GM23338 (cell line): ENCODE measurements around the gene SH2D4B. TPM values are rescaled to one million over a fixed set of nuclear protein-coding genes. Genes with fewer than 3 reads are reported as not detected.

ENCODE experiments used
- ATAC-seq: fragments of 200-7000 bp; cut with Tn5 transposase; 3 replicates; pipeline ENCODE4 v1.9.1; 2020
- DNase-seq: peaks from one replicate; pipeline ENCODE4 v3.0.0-alpha.2; 2015; ENCODE audit warnings: low spot score
- H2AFZ ChIP-seq: fragments of 200-600 bp; sonication (generic); 2 replicates; pipeline ENCODE4 v1.8.0; 2016; ENCODE audit warnings: antibody characterized with exemption, mild to moderate bottlenecking, moderate library complexity
- H3F3A ChIP-seq: fragments of 200-600 bp; sonication (generic); replicated peaks from 2 replicates; pipeline ENCODE4 v1.8.0; 2017; ENCODE audit warnings: antibody characterized with exemption, mixed run types, low read depth
- H3K27ac ChIP-seq: fragments of 200-600 bp; sonication (generic); 2 replicates; pipeline ENCODE4 v1.6.1; 2016; ENCODE audit warnings: low read depth
- H3K27me3 ChIP-seq: fragments of 200-600 bp; sonication (generic); 2 replicates; pipeline ENCODE4 v1.8.0; 2016; ENCODE audit warnings: mild to moderate bottlenecking, mixed run types, moderate library complexity; ENCODE audit not compliant: insufficient read depth
- H3K36me3 ChIP-seq: fragments of 200-600 bp; sonication (generic); 2 replicates; pipeline ENCODE4 v1.8.0; 2016; ENCODE audit warnings: mild to moderate bottlenecking; ENCODE audit not compliant: insufficient read depth
- H3K4me1 ChIP-seq: fragments of 200-600 bp; sonication (generic); 2 replicates; pipeline ENCODE4 v1.8.0; 2016; ENCODE audit warnings: mild to moderate bottlenecking, moderate library complexity; ENCODE audit not compliant: insufficient read depth
- H3K4me2 ChIP-seq: fragments of 200-600 bp; sonication (generic); 2 replicates; pipeline ENCODE4 v1.7.1; 2017; ENCODE audit warnings: mixed run types
- H3K4me3 ChIP-seq: fragments of 200-600 bp; sonication (generic); 2 replicates; pipeline ENCODE4 v1.6.1; 2016; ENCODE audit warnings: mixed run types
- H3K79me2 ChIP-seq: fragments of 200-600 bp; sonication (generic); replicated peaks from 2 replicates; pipeline ENCODE4 v1.8.0; 2017; ENCODE audit warnings: mild to moderate bottlenecking; ENCODE audit not compliant: insufficient read depth
- H3K9me2 ChIP-seq: fragments of 200-600 bp; sonication (generic); 2 replicates; pipeline ENCODE4 v1.8.0; 2017; ENCODE audit not compliant: insufficient read depth
- H4K20me1 ChIP-seq: fragments of 200-600 bp; sonication (generic); replicated peaks from 2 replicates; pipeline ENCODE4 v1.8.0; 2017; ENCODE audit warnings: mild to moderate bottlenecking; ENCODE audit not compliant: insufficient read depth
- H3K27ac Mint-ChIP-seq: 2 replicates; pipeline ENCODE4 v1.8.0; 2020; ENCODE audit warnings: inconsistent platforms, mild to moderate bottlenecking, moderate library complexity, mixed read lengths
- H3K27me3 Mint-ChIP-seq: 3 replicates; pipeline ENCODE4 v1.8.0; 2022; ENCODE audit warnings: low read depth, mild to moderate bottlenecking, moderate library complexity, mixed read lengths, inconsistent platforms; ENCODE audit not compliant: insufficient read depth, poor library complexity
- H3K36me3 Mint-ChIP-seq: 3 replicates; pipeline ENCODE4 v1.8.0; 2021; ENCODE audit warnings: low read depth, mild to moderate bottlenecking, inconsistent platforms, moderate library complexity, mixed read lengths
- H3K4me1 Mint-ChIP-seq: 3 replicates; pipeline ENCODE4 v1.8.0; 2020; ENCODE audit warnings: mild to moderate bottlenecking, inconsistent platforms, mixed read lengths
- H3K4me3 Mint-ChIP-seq: 3 replicates; pipeline ENCODE4 v1.8.0; 2021; ENCODE audit warnings: moderate library complexity, mild to moderate bottlenecking, inconsistent platforms, mixed read lengths
- H3K9me3 Mint-ChIP-seq: 3 replicates; pipeline ENCODE4 v1.8.0; 2020; ENCODE audit warnings: moderate library complexity, mild to moderate bottlenecking, inconsistent platforms, mixed read lengths
- CREB1 ChIP-seq: fragments of 250-450 bp; sonication (Bioruptor Pico); IDR thresholded peaks from 2 replicates; pipeline ENCODE4 v1.5.0; 2020; ENCODE audit warnings: low read depth, mild to moderate bottlenecking, moderate library complexity
- CTCF ChIP-seq, 2 experiments: fragments of 200-600 bp in 1 of 2; sonication (generic) in 1 of 2; conservative IDR thresholded peaks; 2 replicates each; pipeline versions ENCODE4 v1.5.1 to v1.6.1; 2016 to 2017; ENCODE audit warnings: antibody characterized with exemption in 2 of 2, low read depth in 2 of 2, mild to moderate bottlenecking in 2 of 2, moderate library complexity in 1 of 2
- ETS1 ChIP-seq: IDR thresholded peaks from 2 replicates; pipeline ENCODE4 v1.6.1; 2016; ENCODE audit warnings: antibody characterized with exemption
- EZH2 ChIP-seq: fragments of 200-600 bp; sonication (generic); IDR thresholded peaks from one replicate; pipeline ENCODE4 v1.8.0; 2017; ENCODE audit warnings: antibody characterized with exemption, mild to moderate bottlenecking, low read depth; ENCODE audit not compliant: unreplicated experiment
- EZH2phosphoT487 ChIP-seq: fragments of 200-600 bp; sonication (generic); IDR thresholded peaks from one replicate; pipeline ENCODE4 v1.8.1; 2018; ENCODE audit warnings: antibody characterized with exemption; ENCODE audit not compliant: unreplicated experiment
- JUNB ChIP-seq: IDR thresholded peaks from one replicate; pipeline ENCODE4 v1.6.1; 2016; ENCODE audit warnings: antibody characterized with exemption; ENCODE audit not compliant: unreplicated experiment
- NANOG ChIP-seq: IDR thresholded peaks from 2 replicates; pipeline ENCODE4 v1.6.1; 2016; ENCODE audit warnings: antibody characterized with exemption, borderline replicate concordance
- POLR2AphosphoS5 ChIP-seq: IDR thresholded peaks from 2 replicates; pipeline ENCODE4 v1.6.1; 2016; ENCODE audit warnings: antibody characterized with exemption, low read depth
- REST ChIP-seq: IDR thresholded peaks from one replicate; pipeline ENCODE4 v1.6.1; 2018; ENCODE audit warnings: antibody characterized with exemption; ENCODE audit not compliant: unreplicated experiment
- STAT1 ChIP-seq: IDR thresholded peaks from one replicate; pipeline ENCODE4 v1.6.1; 2016; ENCODE audit warnings: antibody characterized with exemption; ENCODE audit not compliant: unreplicated experiment
- ZNF114 ChIP-seq: fragments of 250-450 bp; sonication (Bioruptor Pico); IDR thresholded peaks from 2 replicates; pipeline ENCODE4 v1.5.0; 2020; ENCODE audit warnings: mild to moderate bottlenecking, moderate library complexity
- ZNF331 ChIP-seq: fragments of 250-450 bp; sonication (Bioruptor Pico); IDR thresholded peaks from 2 replicates; pipeline ENCODE4 v1.5.0; 2020; ENCODE audit warnings: low read depth, mild to moderate bottlenecking, moderate library complexity
- polyA plus RNA-seq: library from polyadenylated mRNA; unstranded; fragments of >200 nt; fragmentation: Nextera tagmentation; extraction: Ambion mirVana; gene quantifications from 2 replicates; pipeline ENCODE4 v1.2.1, GENCODE V29; 2016
- total RNA-seq: library from RNA; depleted of rRNA; stranded (reverse); fragments of >200 nt; shearing (Covaris generic); gene quantifications from 2 replicates; pipeline ENCODE4 v1.2.3, GENCODE V29; 2014

Gene SH2D4B
- total and polyA plus RNA-seq, 2 experiments from 2014 or later, result 0.08 TPM; not detected in 1

- no peak for TF ChIP-seq EZH2phosphoT487
- no peak for TF ChIP-seq POLR2AphosphoS5
- no peak for TF ChIP-seq JUNB
- TF ChIP-seq ETS1, result no peak
- TF ChIP-seq ZNF331 (CRISPR knock-in tag), result no peak
- TF ChIP-seq NANOG, result no peak
- TF ChIP-seq EZH2, result no peak
- TF ChIP-seq ZNF114 (CRISPR knock-in tag), result no peak
Observed at GRCh38 chr10:80671847-80672246, 134.1 kb downstream of the SH2D4B start (continued).

- Histone ChIP-seq H3K9me2 (no peaks in the 10 kb centered on the region; the same call in 1 of the 2 replicates), H2AFZ (no peak overlapping the region), H3F3A (no peaks in the 10 kb centered on the region), H3K27ac (no peak overlapping the region), H3K4me2 (no peak overlapping the region), H3K4me3 (no peak overlapping the region), H3K27me3 (no peaks in the 10 kb centered on the region), H3K4me1 (no peaks in the 10 kb centered on the region), H3K79me2 (no peaks in the 10 kb centered on the region), H4K20me1 (no peaks in the 10 kb centered on the region), H3K36me3 (no peaks in the 10 kb centered on the region)
- peaks cover 3% of the 10 kb centered on the region; the same call in 1 of the 3 replicates for H3K9me3 Mint-ChIP-seq
- H3K4me1 Mint-ChIP-seq, result 0 out of 3 replicates have a peak, but pooled peaks cover 2% of the 10 kb centered on the region
- no peaks in the 10 kb centered on the region for H3K36me3 Mint-ChIP-seq
- no peaks in the 10 kb centered on the region for H3K27me3 Mint-ChIP-seq
- DNase-seq (no peak), ATAC-seq (no peak)
- H3K27ac Mint-ChIP-seq, result no peak overlapping the region
- no peak overlapping the region for H3K4me3 Mint-ChIP-seq
- TF ChIP-seq ETS1 (no peak), JUNB (no peak), REST (no peak), ZNF114 (CRISPR knock-in tag) (no peak), CTCF (conservative IDR thresholded peaks at IDR 0.05; ENCODE audit: low read depth in 2 of 2) (no peak), POLR2AphosphoS5 (no peak), EZH2phosphoT487 (no peak), NANOG (no peak), ZNF331 (CRISPR knock-in tag) (no peak), STAT1 (no peak), CREB1 (CRISPR knock-in tag) (no peak), EZH2 (no peak)
Observed at GRCh38 chr10:80672613-80673012, 134.9 kb downstream of the SH2D4B start.
